GM18520 (cell line): Measurements from ENCODE around the gene PSME2.

Source experiments
- ATAC-seq: cut with Tn5 transposase; IDR thresholded peaks from one replicate; pipeline ENCODE4 v1.9.1; 2021; ENCODE audit not compliant: unreplicated experiment

The PSME2 gene

GRCh38 chr14:24156840-24157239 lies 10.4 kb upstream of the PSME2 start:
- no peak for ATAC-seq

- ATAC-seq = no peak
These were observed 8.7 kb upstream of the PSME2 start for GRCh38 chr14:24155100-24155499.

- no peak for ATAC-seq
These were observed 5.1 kb upstream of the PSME2 start for GRCh38 chr14:24151404-24152080.

- no peak for ATAC-seq
These were observed 4.6 kb upstream of the PSME2 start for GRCh38 chr14:24150993-24151392.

- no peak for ATAC-seq
These were observed 4.2 kb upstream of the PSME2 start for GRCh38 chr14:24150567-24150966.

- ATAC-seq = no peak
These were observed 3.7 kb upstream of the PSME2 start for GRCh38 chr14:24150061-24150460.

- ATAC-seq = no peak
These were observed 3.0 kb upstream of the PSME2 start for GRCh38 chr14:24149302-24149969.

- ATAC-seq = no peak
These were observed 1.5 kb upstream of the PSME2 start for GRCh38 chr14:24147761-24148428.

GRCh38 chr14:24146978-24147760 lies 759 bp upstream of the PSME2 start, which contains the start of gene RNF31:
Gene RNF31, plus strand, starts transcription at chr14:24147498. Its CDS starts 201 bp downstream, at chr14:24147699.
- peak; percentile 79 for ATAC-seq

- no peak for ATAC-seq
These were observed 539 bp downstream of the PSME2 start for GRCh38 chr14:24145690-24146452.

GRCh38 chr14:24145219-24145618 lies 1.2 kb downstream of the PSME2 start:
- ATAC-seq = no peak

GRCh38 chr14:24144451-24144850 lies 2.0 kb downstream of the PSME2 start:
- no peak for ATAC-seq

- ATAC-seq = no peak
These were observed 2.9 kb downstream of the PSME2 start for GRCh38 chr14:24143511-24143910.

GRCh38 chr14:24141097-24141880 lies 5.1 kb downstream of the PSME2 start, which contains the start of gene EMC9:
Gene EMC9, minus strand, starts transcription at chr14:24141591. Its CDS starts 287 bp downstream, at chr14:24141304.
- peak; percentile 80 for ATAC-seq

- no peak for ATAC-seq
These were observed 7.0 kb downstream of the PSME2 start for GRCh38 chr14:24139272-24139934.

- ATAC-seq = no peak
These were observed 7.8 kb downstream of the PSME2 start for GRCh38 chr14:24138396-24139271.

- ATAC-seq = no peak
These were observed 8.6 kb downstream of the PSME2 start for GRCh38 chr14:24137529-24138395.
